Omental fat pad (tissue), 4 donors: Measurements from ENCODE around the gene PAQR9. TPM values are rescaled to one million over a fixed set of nuclear protein-coding genes. Genes with fewer than 3 reads are reported as not detected.

ENCODE experiments used
- ATAC-seq: fragments of 150-250 bp; one replicate; pipeline ENCODE4 v1.9.1; 2016; ENCODE audit warnings: mild to moderate bottlenecking, moderate library complexity; ENCODE audit not compliant: low FRiP score
- DNase-seq: peaks from one replicate; pipeline ENCODE4 v3.0.0-alpha.2; 2019; ENCODE audit warnings: low spot score
- total RNA-seq, 4 donors: library from RNA; depleted of rRNA; stranded (reverse); fragments of >200 nt; gene quantifications; one replicate each; pipeline ENCODE4 v1.1.0, GENCODE V29; 2016
- TF ChIP-seq, protein P1 (sequence below), 3 donors: fragments of 450-650 bp; IDR thresholded peaks; one replicate each; pipeline ENCODE4 v1.5.1; 2016 to 2017; ENCODE audit warnings: antibody characterized with exemption in 3 of 3, mild to moderate bottlenecking in 3 of 3, moderate library complexity in 2 of 3

The PAQR9 gene
- 1 to 10 TPM in 1 of 4 donors, under 1 TPM in 1, not detected in 2; 0.93 to 1.8 TPM for total RNA-seq

GRCh38 chr3:142963516-142964448, at the start of gene PAQR9:
Gene PAQR9 (minus strand): TSS chr3:142963674. CDS start chr3:142963336, 338 bp downstream.
- ATAC-seq (peak; percentile 60), DNase-seq (no peak)
- TF ChIP-seq, protein P1, sequence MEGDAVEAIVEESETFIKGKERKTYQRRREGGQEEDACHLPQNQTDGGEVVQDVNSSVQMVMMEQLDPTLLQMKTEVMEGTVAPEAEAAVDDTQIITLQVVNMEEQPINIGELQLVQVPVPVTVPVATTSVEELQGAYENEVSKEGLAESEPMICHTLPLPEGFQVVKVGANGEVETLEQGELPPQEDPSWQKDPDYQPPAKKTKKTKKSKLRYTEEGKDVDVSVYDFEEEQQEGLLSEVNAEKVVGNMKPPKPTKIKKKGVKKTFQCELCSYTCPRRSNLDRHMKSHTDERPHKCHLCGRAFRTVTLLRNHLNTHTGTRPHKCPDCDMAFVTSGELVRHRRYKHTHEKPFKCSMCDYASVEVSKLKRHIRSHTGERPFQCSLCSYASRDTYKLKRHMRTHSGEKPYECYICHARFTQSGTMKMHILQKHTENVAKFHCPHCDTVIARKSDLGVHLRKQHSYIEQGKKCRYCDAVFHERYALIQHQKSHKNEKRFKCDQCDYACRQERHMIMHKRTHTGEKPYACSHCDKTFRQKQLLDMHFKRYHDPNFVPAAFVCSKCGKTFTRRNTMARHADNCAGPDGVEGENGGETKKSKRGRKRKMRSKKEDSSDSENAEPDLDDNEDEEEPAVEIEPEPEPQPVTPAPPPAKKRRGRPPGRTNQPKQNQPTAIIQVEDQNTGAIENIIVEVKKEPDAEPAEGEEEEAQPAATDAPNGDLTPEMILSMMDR (IDR thresholded peaks at IDR 0.05) = no peak

DNA sequence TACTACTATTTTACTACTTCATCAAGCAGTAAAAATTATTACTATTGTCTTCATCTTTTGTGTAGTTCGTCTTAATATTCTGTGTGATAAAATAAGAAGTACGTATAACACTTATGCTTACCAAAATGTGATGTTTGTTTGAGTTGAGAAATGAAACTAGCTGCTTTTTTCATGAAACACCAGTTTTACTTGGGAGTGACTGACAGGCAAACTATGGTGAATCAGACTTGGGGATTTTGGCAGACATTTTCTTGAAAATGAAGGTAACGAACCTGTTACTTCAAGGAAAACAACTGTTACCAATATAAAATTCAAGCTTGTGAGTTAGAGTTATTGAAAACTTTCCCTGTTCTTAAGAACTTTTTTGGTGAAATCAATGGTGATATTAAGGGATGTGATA, 48.2 kb upstream of the PAQR9 start:
- DNase-seq (no peak), ATAC-seq (no peak)
- TF ChIP-seq, protein P1 (IDR thresholded peaks at IDR 0.05) = no peak

DNA sequence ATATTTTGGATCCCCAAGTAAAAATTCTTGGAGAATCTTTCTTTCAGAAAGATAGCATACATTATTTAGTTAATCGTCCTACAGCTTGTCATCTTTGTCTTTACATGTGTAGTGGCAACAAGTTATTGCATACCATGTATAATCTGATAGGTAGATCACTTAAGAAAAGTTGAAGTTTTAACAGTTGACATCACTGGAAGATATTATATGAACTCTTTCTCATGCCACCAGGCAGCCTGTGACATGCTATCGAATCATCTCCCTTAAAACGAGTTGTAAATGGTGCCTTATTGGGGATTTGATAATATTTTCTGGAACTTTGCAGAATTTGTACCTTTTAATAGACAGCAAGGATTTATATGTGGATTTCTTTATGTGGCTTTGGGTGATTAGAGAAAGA, 46.5 kb upstream of the PAQR9 start:
- TF ChIP-seq, protein P1 (IDR thresholded peaks at IDR 0.05) = no peak
- DNase-seq = no peak
- ATAC-seq = no peak

DNA sequence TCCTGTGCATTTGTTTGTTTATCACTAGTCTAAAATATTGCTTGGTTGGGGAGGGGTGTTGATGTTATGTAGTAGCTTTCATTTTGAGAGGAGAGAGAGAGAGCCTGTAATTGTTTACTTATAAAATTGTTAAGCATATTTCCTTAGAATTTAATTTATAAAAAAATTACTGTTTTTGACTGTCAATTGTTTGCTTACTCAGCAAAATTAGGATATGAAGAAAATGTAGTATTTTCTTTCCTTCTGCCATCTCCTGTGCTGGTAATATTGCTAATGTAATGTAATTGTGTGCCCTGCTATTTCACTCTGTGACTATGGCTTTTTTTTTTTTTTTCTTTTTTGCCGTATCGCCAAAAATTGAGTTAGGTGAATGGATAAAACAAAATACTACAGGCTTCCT, 41.3 kb upstream of the PAQR9 start:
- no peak for DNase-seq
- ATAC-seq = no peak
- TF ChIP-seq, protein P1 (IDR thresholded peaks at IDR 0.05) = no peak

- TF ChIP-seq, protein P1 (IDR thresholded peaks at IDR 0.05) = no peak
- ATAC-seq (no peak), DNase-seq (no peak)
These were observed 39.3 kb upstream of the PAQR9 start for GRCh38 chr3:143002727-143003126.

GRCh38 chr3:143002083-143002712, 38.7 kb upstream of the PAQR9 start:
- TF ChIP-seq, protein P1 (IDR thresholded peaks at IDR 0.05) = no peak
- no peak for ATAC-seq
- DNase-seq = no peak
